ENCODE results near the gene HDGF. TPM values are rescaled to one million over a fixed set of nuclear protein-coding genes. Genes with fewer than 3 reads are reported as not detected.
A peak's percentile ranks its signal among the peaks of the same experiment; 100 is the strongest.

Gene HDGF
- total and polyA plus RNA-seq, 9 of the 15 experiments (the other 6 are each of a cell fraction or from before 2014, with no cell fraction given), result 38.8 to 601 (median 400) TPM

DNA sequence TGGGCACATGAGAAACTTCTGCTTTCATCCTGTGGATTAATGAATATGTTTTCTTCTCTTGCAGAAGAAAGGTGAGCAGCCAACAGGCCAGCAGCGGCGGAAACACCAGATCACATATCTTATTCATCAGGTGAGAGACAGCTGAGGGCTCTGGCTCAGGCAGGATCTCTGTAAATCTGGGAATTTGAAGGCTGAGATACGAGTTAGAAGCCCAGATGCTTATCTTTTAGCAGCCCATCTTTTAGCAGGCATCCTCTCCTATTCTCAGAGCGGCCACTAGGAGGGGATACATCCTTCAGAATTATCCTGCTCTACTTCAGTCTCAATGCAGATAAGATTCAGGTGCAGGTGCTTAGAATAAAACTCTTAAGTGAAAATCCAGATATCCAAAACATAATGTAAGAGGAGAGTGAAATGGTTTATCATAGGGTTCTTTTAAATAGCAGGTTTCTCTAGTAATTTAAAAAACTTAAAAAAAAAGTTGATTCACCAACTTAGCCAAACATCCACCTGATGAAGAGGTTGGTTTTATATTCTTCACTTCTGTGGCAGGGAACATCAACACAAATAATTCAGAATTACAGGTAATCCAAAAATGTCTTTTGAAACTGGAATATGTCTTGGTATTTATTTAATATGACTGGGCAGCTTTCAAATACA lies 45.9 kb upstream of the HDGF start (continued):
- TF ChIP-seq, protein P1, sequence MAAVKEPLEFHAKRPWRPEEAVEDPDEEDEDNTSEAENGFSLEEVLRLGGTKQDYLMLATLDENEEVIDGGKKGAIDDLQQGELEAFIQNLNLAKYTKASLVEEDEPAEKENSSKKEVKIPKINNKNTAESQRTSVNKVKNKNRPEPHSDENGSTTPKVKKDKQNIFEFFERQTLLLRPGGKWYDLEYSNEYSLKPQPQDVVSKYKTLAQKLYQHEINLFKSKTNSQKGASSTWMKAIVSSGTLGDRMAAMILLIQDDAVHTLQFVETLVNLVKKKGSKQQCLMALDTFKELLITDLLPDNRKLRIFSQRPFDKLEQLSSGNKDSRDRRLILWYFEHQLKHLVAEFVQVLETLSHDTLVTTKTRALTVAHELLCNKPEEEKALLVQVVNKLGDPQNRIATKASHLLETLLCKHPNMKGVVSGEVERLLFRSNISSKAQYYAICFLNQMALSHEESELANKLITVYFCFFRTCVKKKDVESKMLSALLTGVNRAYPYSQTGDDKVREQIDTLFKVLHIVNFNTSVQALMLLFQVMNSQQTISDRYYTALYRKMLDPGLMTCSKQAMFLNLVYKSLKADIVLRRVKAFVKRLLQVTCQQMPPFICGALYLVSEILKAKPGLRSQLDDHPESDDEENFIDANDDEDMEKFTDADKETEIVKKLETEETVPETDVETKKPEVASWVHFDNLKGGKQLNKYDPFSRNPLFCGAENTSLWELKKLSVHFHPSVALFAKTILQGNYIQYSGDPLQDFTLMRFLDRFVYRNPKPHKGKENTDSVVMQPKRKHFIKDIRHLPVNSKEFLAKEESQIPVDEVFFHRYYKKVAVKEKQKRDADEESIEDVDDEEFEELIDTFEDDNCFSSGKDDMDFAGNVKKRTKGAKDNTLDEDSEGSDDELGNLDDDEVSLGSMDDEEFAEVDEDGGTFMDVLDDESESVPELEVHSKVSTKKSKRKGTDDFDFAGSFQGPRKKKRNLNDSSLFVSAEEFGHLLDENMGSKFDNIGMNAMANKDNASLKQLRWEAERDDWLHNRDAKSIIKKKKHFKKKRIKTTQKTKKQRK (IDR thresholded peaks at IDR 0.05; ENCODE audit: borderline replicate concordance, low read depth, low read length), result no peak
- 0 out of 2 replicates have a peak, but pooled peaks have one; percentile 12 for TF ChIP-seq HCFC1 (IDR thresholded peaks at IDR 0.05; ENCODE audit: low read depth, low read length)
- no peak for TF ChIP-seq SMARCB1 (IDR thresholded peaks at IDR 0.05; ENCODE audit: insufficient read length, low read depth)
- no peak for TF ChIP-seq ZNF146 (CRISPR knock-in tag; IDR thresholded peaks at IDR 0.05; ENCODE audit: unreplicated experiment)
- no peak for TF ChIP-seq TAL1 (IDR thresholded peaks at IDR 0.05)
- TF ChIP-seq ZNF764 (CRISPR knock-in tag; IDR thresholded peaks at IDR 0.05; ENCODE audit: low read depth), result no peak
- TF ChIP-seq, protein P2, sequence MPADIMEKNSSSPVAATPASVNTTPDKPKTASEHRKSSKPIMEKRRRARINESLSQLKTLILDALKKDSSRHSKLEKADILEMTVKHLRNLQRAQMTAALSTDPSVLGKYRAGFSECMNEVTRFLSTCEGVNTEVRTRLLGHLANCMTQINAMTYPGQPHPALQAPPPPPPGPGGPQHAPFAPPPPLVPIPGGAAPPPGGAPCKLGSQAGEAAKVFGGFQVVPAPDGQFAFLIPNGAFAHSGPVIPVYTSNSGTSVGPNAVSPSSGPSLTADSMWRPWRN (IDR thresholded peaks at IDR 0.05; ENCODE audit: low read depth), result no peak
- TF ChIP-seq DIDO1 (tag; IDR thresholded peaks at IDR 0.05; ENCODE audit: low read depth), result no peak
- TF ChIP-seq, protein P3, sequence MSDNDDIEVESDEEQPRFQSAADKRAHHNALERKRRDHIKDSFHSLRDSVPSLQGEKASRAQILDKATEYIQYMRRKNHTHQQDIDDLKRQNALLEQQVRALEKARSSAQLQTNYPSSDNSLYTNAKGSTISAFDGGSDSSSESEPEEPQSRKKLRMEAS (CRISPR knock-in tag; IDR thresholded peaks at IDR 0.05), result no peak
- TF ChIP-seq, protein P4, sequence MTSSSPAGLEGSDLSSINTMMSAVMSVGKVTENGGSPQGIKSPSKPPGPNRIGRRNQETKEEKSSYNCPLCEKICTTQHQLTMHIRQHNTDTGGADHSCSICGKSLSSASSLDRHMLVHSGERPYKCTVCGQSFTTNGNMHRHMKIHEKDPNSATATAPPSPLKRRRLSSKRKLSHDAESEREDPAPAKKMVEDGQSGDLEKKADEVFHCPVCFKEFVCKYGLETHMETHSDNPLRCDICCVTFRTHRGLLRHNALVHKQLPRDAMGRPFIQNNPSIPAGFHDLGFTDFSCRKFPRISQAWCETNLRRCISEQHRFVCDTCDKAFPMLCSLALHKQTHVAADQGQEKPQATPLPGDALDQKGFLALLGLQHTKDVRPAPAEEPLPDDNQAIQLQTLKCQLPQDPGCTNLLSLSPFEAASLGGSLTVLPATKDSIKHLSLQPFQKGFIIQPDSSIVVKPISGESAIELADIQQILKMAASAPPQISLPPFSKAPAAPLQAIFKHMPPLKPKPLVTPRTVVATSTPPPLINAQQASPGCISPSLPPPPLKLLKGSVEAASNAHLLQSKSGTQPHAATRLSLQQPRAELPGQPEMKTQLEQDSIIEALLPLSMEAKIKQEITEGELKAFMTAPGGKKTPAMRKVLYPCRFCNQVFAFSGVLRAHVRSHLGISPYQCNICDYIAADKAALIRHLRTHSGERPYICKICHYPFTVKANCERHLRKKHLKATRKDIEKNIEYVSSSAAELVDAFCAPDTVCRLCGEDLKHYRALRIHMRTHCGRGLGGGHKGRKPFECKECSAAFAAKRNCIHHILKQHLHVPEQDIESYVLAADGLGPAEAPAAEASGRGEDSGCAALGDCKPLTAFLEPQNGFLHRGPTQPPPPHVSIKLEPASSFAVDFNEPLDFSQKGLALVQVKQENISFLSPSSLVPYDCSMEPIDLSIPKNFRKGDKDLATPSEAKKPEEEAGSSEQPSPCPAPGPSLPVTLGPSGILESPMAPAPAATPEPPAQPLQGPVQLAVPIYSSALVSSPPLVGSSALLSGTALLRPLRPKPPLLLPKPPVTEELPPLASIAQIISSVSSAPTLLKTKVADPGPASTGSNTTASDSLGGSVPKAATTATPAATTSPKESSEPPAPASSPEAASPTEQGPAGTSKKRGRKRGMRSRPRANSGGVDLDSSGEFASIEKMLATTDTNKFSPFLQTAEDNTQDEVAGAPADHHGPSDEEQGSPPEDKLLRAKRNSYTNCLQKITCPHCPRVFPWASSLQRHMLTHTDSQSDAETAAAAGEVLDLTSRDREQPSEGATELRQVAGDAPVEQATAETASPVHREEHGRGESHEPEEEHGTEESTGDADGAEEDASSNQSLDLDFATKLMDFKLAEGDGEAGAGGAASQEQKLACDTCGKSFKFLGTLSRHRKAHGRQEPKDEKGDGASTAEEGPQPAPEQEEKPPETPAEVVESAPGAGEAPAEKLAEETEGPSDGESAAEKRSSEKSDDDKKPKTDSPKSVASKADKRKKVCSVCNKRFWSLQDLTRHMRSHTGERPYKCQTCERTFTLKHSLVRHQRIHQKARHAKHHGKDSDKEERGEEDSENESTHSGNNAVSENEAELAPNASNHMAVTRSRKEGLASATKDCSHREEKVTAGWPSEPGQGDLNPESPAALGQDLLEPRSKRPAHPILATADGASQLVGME (CRISPR knock-in tag; IDR thresholded peaks at IDR 0.05), result no peak
- no peak for TF ChIP-seq MYC (IDR thresholded peaks at IDR 0.05; ENCODE audit: low read depth, low read length)
- TF ChIP-seq MYC (CRISPR knock-in tag; IDR thresholded peaks at IDR 0.05; ENCODE audit: borderline replicate concordance, low read depth), result no peak
- no peak for TF ChIP-seq ZNF583 (CRISPR knock-in tag; IDR thresholded peaks at IDR 0.05)
- TF ChIP-seq ZNF24 (IDR thresholded peaks at IDR 0.05), result no peak
- TF ChIP-seq EP400 (IDR thresholded peaks at IDR 0.05), result no peak
- no peak for TF ChIP-seq ADNP (tag; IDR thresholded peaks at IDR 0.05)
- no peak for TF ChIP-seq FUS (optimal IDR thresholded peaks at IDR 0.05; ENCODE audit: low read depth, low read length)
- no peak; a peak in 1 of 4 replicates for TF ChIP-seq SRF (CRISPR knock-in tag; IDR thresholded peaks at IDR 0.05)

Measured in K562 (cell line).